ENCODE results near the gene KCNIP3. TPM values are rescaled to one million over a fixed set of nuclear protein-coding genes. Genes with fewer than 3 reads are reported as not detected.
"Not testable (repeated sequence)": the region's sequence is repeated elsewhere in the genome, so short reads cannot be mapped to it uniquely, and the experiment has no call there.

The KCNIP3 gene
- polyA plus RNA-seq, 1 of the 3 experiments (the other 2 are of a cell fraction) = 0.97 TPM

DNA sequence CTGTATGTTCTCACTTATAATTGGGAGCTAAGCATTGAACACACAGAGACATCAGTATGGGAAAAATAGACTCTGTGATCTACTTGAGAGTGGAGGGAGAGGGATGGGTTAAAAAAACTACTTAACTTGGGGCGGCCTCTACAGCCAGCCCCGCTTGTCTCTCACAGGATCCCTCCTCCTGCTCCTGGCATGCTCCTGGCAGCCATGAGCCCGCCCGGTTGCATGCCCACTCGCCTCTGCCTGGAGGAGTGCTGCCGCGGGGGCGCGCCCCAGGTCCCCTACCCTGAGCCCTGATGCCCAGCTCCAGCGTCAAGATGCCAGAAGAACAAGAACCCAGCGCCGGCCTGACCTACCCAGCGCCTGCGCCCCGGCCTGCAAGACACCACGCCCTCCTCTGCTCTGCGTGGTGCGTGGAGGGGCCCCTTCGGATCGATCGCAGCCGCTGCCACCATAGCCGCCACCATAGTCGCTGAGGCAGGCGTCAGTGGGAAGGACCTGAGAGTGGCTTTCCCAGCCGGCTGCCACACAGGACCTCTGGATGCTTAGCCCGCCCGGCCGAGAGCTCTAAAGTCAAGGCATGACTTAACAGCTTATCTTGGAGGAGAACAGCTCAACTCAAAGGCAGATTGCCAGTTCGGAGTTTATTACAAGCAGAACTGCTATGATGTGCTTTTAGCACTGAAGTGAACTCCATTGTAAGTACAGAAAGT is 138.2 kb downstream of the KCNIP3 start:
- H3K79me2 ChIP-seq (ENCODE audit: insufficient read depth); H3K4me1 ChIP-seq (ENCODE audit: control insufficient read depth in 1 of 2, insufficient read depth in 2 of 2, low read depth in 1 of 2, low read length in 1 of 2); H3K9me3 ChIP-seq; H3K4me3 ChIP-seq (ENCODE audit: low read depth in 2 of 2, low read length in 1 of 2); H3F3A ChIP-seq (replicated peaks; ENCODE audit: insufficient read depth); CTCF ChIA-PET; H4K20me1 ChIP-seq (ENCODE audit: insufficient read depth); H3K9ac ChIP-seq; POLR2A ChIA-PET; DNase-seq; H3K27me3 ChIP-seq (ENCODE audit: insufficient read depth); H3K9me2 ChIP-seq; H3K36me3 ChIP-seq (replicated peaks in 1 of 2; ENCODE audit: control insufficient read depth in 1 of 2, insufficient read depth in 2 of 2, low read length in 1 of 2); H2AFZ ChIP-seq (ENCODE audit: low read depth): not testable (repeated sequence)
- no CpG with 5 or more reads among the region's 30 CpGs for whole genome bisulfite sequencing (ENCODE audit: low lambda C conversion rate)
- Histone ChIP-seq H3K27ac (ENCODE audit: low read depth in 2 of 2, low read length in 1 of 2) (peak overlapping the region in 1 of 2 experiments; percentile 77; a peak in 2 of 4 replicates), H3K4me2 (0 out of 2 replicates have a peak overlapping the region, but pooled peaks have one; percentile 55)

Other genes starting within 250 kb of the KCNIP3 start
- gene MRPS5, start 175.5 kb upstream of the KCNIP3 start, polyA plus RNA-seq (2012; rRNA removed) = 32.8 and 40.4 TPM in 2 replicates
- gene ZNF514, start 137.5 kb upstream of the KCNIP3 start, polyA plus RNA-seq (2012; rRNA removed) = 9.0 and 12.5 TPM in 2 replicates
- 1.6 and 2.3 TPM in 2 replicates for gene ZNF2, start 131.5 kb upstream of the KCNIP3 start, polyA plus RNA-seq (2012; rRNA removed)
- 1.4 TPM in 2 replicates for gene ZNF892, start 89.8 kb upstream of the KCNIP3 start, polyA plus RNA-seq (2012; rRNA removed)
- gene PROM2, start 22.9 kb upstream of the KCNIP3 start, polyA plus RNA-seq (2012; rRNA removed) = 0.38 and 0.49 TPM in 2 replicates
- 40.5 and 48.2 TPM in 2 replicates for gene FAHD2A, start 105.4 kb downstream of the KCNIP3 start, polyA plus RNA-seq (2012; rRNA removed)
- 0.12 and 0.37 TPM in 2 replicates for gene TRIM43B, start 187.4 kb downstream of the KCNIP3 start, polyA plus RNA-seq (2012; rRNA removed)